HCT116 (cell line): Measurements from ENCODE around the gene NEK1. TPM values are rescaled to one million over a fixed set of nuclear protein-coding genes. Genes with fewer than 3 reads are reported as not detected.

Experiments used
- ATAC-seq: fragments of 200-7000 bp; cut with Tn5 transposase; 2 replicates; pipeline ENCODE4 v1.9.1; 2020; ENCODE audit warnings: mild to moderate bottlenecking, moderate library complexity
- BruUV-seq: library from RNA; stranded (reverse); fragments of 400-500 nt; replicated peaks from 2 replicates; lab custom pipeline; 2021; lab: Mats Ljungman, UMichigan
- CTCF ChIA-PET: fragments of 300-600 bp; sonication (Branson Sonifier 250); formaldehyde crosslinking; loops from one replicate; lab custom pipeline; 2021; ENCODE audit warnings: antibody characterized with exemption; lab: Charles Lee
- POLR2A ChIA-PET: fragments of 300-600, 350-600 bp; sonication (Branson Sonifier 250); formaldehyde crosslinking; loops from one replicate; lab custom pipeline; 2021; ENCODE audit warnings: antibody characterized with exemption; lab: Charles Lee
- RAD21 ChIA-PET, 2 experiments: fragments of 300-600 bp; sonication (Branson Sonifier 250); formaldehyde crosslinking; loops; one replicate each; lab custom pipeline; 2023; ENCODE audit warnings: low total read pairs in 2 of 2; ENCODE audit not compliant: uncharacterized antibody in 2 of 2, unreplicated experiment in 2 of 2, low non-redundant PET in 1 of 2; lab: Charles Lee
- DNase-seq: peaks from one replicate; pipeline ENCODE4 v3.0.0-alpha.2; 2010; ENCODE audit warnings: low read depth, low spot score
- H2AFZ ChIP-seq: fragments of 200-600 bp; shearing (Covaris generic), sonication (generic); 2 replicates; pipeline ENCODE4 v1.6.1; 2017; ENCODE audit warnings: low read depth, mixed run types, mixed read lengths, antibody characterized with exemption, low read length; ENCODE audit not compliant: poor library complexity, severe bottlenecking
- H3K27ac ChIP-seq: 2 replicates; pipeline ENCODE4 v1.5.1; 2012; ENCODE audit warnings: low read depth, low read length
- H3K27me3 ChIP-seq: fragments of 200-600 bp; sonication (generic); 2 replicates; pipeline ENCODE4 v1.6.1; 2016; ENCODE audit warnings: mixed run types, low read length, mixed read lengths; ENCODE audit not compliant: insufficient read depth
- H3K36me3 ChIP-seq, 2 experiments: fragments of 200-500 bp in 1 of 2; fragments of 200-600 bp in 1 of 2; sonication (Bioruptor generic) in 1 of 2; sonication (generic) in 1 of 2; 2 replicates each; pipeline versions ENCODE4 v1.5.1 to v1.6.1; 2014 to 2016; ENCODE audit warnings: low read length in 2 of 2, inconsistent platforms in 1 of 2, mixed read lengths in 1 of 2, mixed run types in 1 of 2; ENCODE audit not compliant: insufficient read depth in 2 of 2, control insufficient read depth in 1 of 2
- H3K4me1 ChIP-seq, 2 experiments: fragments of 200-600 bp in 1 of 2; sonication (generic) in 1 of 2; 2 replicates each; pipeline versions ENCODE4 v1.5.1 to v1.6.1; 2012 to 2017; ENCODE audit warnings: low read length in 2 of 2, inconsistent platforms in 1 of 2, mild to moderate bottlenecking in 1 of 2, mixed read lengths in 1 of 2, mixed run types in 1 of 2, moderate library complexity in 1 of 2; ENCODE audit not compliant: insufficient read depth in 2 of 2, control insufficient read depth in 1 of 2
- H3K4me2 ChIP-seq: fragments of 200-600 bp; sonication (generic); 2 replicates; pipeline ENCODE4 v1.6.1; 2017; ENCODE audit warnings: mixed run types, low read length, mixed read lengths
- H3K4me3 ChIP-seq, 2 experiments: fragments of 200-600 bp in 1 of 2; sonication (generic) in 1 of 2; replicated peaks in 1 of 2; 2 replicates each; pipeline ENCODE4 v1.5.1; 2011 to 2016; ENCODE audit warnings: low read length in 2 of 2, control low read depth in 1 of 2, low read depth in 1 of 2, mild to moderate bottlenecking in 1 of 2, mixed read lengths in 1 of 2, mixed run types in 1 of 2
- H3K79me2 ChIP-seq: fragments of 200-600 bp; sonication (generic); 2 replicates; pipeline ENCODE4 v1.6.1; 2017; ENCODE audit warnings: mild to moderate bottlenecking, mixed run types, low read length, moderate library complexity, mixed read lengths; ENCODE audit not compliant: insufficient read depth
- H3K9ac ChIP-seq: fragments of 200-600 bp; sonication (generic); 2 replicates; pipeline ENCODE4 v1.6.1; 2016; ENCODE audit warnings: low read length, mixed read lengths
- H3K9me2 ChIP-seq: fragments of 200-600 bp; sonication (generic), shearing (Covaris generic); 2 replicates; pipeline ENCODE4 v1.6.1; 2017; ENCODE audit warnings: mixed run types, mild to moderate bottlenecking, moderate library complexity; ENCODE audit not compliant: insufficient read depth
- H3K9me3 ChIP-seq, 2 experiments: fragments of 200-500 bp in 1 of 2; fragments of 200-600 bp in 1 of 2; sonication (Bioruptor generic) in 1 of 2; sonication (generic) in 1 of 2; 2 replicates each; pipeline ENCODE4 v1.6.1; 2014 to 2017; ENCODE audit warnings: low read length in 2 of 2, mixed read lengths in 2 of 2, inconsistent platforms in 1 of 2, low read depth in 1 of 2, mild to moderate bottlenecking in 1 of 2, mixed run types in 1 of 2, moderate library complexity in 1 of 2; ENCODE audit not compliant: control insufficient read depth in 1 of 2, insufficient read depth in 1 of 2
- H4K20me1 ChIP-seq: fragments of 200-600 bp; sonication (generic), shearing (Covaris generic); 2 replicates; pipeline ENCODE4 v1.6.1; 2017; ENCODE audit warnings: mixed run types, mild to moderate bottlenecking, moderate library complexity; ENCODE audit not compliant: insufficient read depth
- CEBPB ChIP-seq: IDR thresholded peaks from 2 replicates; pipeline ENCODE4 v1.6.1; 2012; ENCODE audit warnings: low read depth
- ELF1 ChIP-seq: IDR thresholded peaks from 2 replicates; pipeline ENCODE4 v1.6.1; 2012; ENCODE audit warnings: low read depth, borderline replicate concordance
- EZH2phosphoT487 ChIP-seq: fragments of 200-600 bp; IDR thresholded peaks from 2 replicates; pipeline ENCODE4 v1.6.1; 2018; ENCODE audit warnings: antibody characterized with exemption, borderline replicate concordance
- FOSL1 ChIP-seq: IDR thresholded peaks from 2 replicates; pipeline ENCODE4 v1.6.1; 2012; ENCODE audit warnings: low read depth
- JUND ChIP-seq: IDR thresholded peaks from 2 replicates; pipeline ENCODE4 v1.6.1; 2012
- POLR2AphosphoS5 ChIP-seq: IDR thresholded peaks from 2 replicates; pipeline ENCODE4 v1.6.1; 2011; ENCODE audit warnings: mild to moderate bottlenecking, low read depth, low read length, moderate library complexity
- RAD21 ChIP-seq: IDR thresholded peaks from 2 replicates; pipeline ENCODE4 v1.6.1; 2012; ENCODE audit warnings: low read depth, mild to moderate bottlenecking
- SIN3A ChIP-seq: IDR thresholded peaks from 2 replicates; pipeline ENCODE4 v1.6.1; 2012; ENCODE audit warnings: low read depth
- SP1 ChIP-seq: IDR thresholded peaks from 2 replicates; pipeline ENCODE4 v1.6.1; 2012; ENCODE audit warnings: low read depth
- SRF ChIP-seq: IDR thresholded peaks from 2 replicates; pipeline ENCODE4 v1.6.1; 2012; ENCODE audit warnings: low read depth
- TCF7L2 ChIP-seq: IDR thresholded peaks from 2 replicates; pipeline ENCODE4 v1.7.0; 2011; ENCODE audit warnings: borderline replicate concordance, inconsistent platforms; ENCODE audit not compliant: insufficient read depth, insufficient read length; ENCODE audit errors: extremely low read depth
- ZBTB33 ChIP-seq: IDR thresholded peaks from 2 replicates; pipeline ENCODE4 v1.6.1; 2011; ENCODE audit warnings: mild to moderate bottlenecking, low read length, moderate library complexity; ENCODE audit not compliant: insufficient replicate concordance; ENCODE audit errors: extremely low read depth
- ZNF274 ChIP-seq: fragments of 200-500 bp; sonication (Bioruptor generic); IDR thresholded peaks from 2 replicates; pipeline ENCODE4 v1.6.1; 2014; ENCODE audit warnings: mild to moderate bottlenecking, low read depth, low read length, inconsistent platforms
- intact Hi-C: fragments of 100-400 bp; cut with micrococcal nuclease; formaldehyde crosslinking; loops from 2 replicates; pipeline ENCODE4 v1.10.0; 2022
- total RNA-seq: library from RNA; stranded (reverse); gene quantifications from one replicate; pipeline ENCODE4 v1.2.1, GENCODE V29; 2021; ENCODE audit not compliant: unreplicated experiment
- TF ChIP-seq, protein P1 (sequence below), 3 experiments: fragments of 200-600 bp in 1 of 3; sonication (generic) in 1 of 3; IDR thresholded peaks in 2 of 3; conservative IDR thresholded peaks in 1 of 3; 2 replicates each; pipeline ENCODE4 v1.5.1; 2012 to 2017; ENCODE audit warnings: low read depth in 2 of 3, low read length in 2 of 3, antibody characterized with exemption in 1 of 3, borderline replicate concordance in 1 of 3, control low read depth in 1 of 3, mild to moderate bottlenecking in 1 of 3, mixed read lengths in 1 of 3, mixed run types in 1 of 3, moderate library complexity in 1 of 3; ENCODE audit not compliant: insufficient read depth in 1 of 3

The NEK1 gene
- total RNA-seq, 1 experiment from 2014 or later, result 13.3 TPM

DNA sequence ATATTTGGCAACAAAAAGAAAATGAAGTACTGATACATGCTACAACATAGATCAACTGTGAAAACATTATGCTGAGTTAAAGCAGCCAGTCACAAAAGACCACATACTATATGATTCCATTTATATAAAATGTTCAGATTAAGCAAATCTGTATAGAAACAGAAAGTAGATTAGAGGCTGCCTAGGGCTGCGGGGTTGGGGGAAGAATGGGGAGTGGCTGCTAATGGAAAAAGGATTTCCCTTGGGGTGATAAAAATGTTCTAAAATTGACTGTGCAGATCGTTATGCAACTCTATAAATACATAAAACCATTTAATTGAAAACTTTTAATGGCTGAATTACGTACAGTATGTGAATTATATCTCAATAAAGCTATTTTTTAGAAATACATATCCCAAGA, 46.8 kb downstream of the NEK1 start:
- H3K27ac ChIP-seq, result no peak overlapping the region
- intact Hi-C loops, result loop anchor here (1.0 to 2.0 kb wide), 2 partner anchors 541 to 642 kb away; no protein-coding TSS in a partner anchor
- no peaks in the 10 kb centered on the region for H3K9me3 ChIP-seq
- RAD21 ChIA-PET, result interaction anchor here in 1 of 2 experiments (0.6 kb wide), 1 partner anchor 384 kb away, joined by 3 read pairs; no protein-coding TSS in a partner anchor
- no peak overlapping the region for H3K9ac ChIP-seq
- no peaks in the 10 kb centered on the region for H4K20me1 ChIP-seq
- CTCF ChIA-PET, result interaction anchor here (0.8 to 1.5 kb wide), 7 partner anchors 11 to 555 kb away, joined by 3 to 11 read pairs (median 5); partner anchors contain the start of gene CBR4
- DNase-seq (no peak), ATAC-seq (no peak)
- POLR2A ChIA-PET, result no interaction called here
- no peaks in the 10 kb centered on the region for H3K79me2 ChIP-seq
- H2AFZ ChIP-seq, result no peak overlapping the region
- no peaks in the 10 kb centered on the region for H3K36me3 ChIP-seq
- H3K4me3 ChIP-seq, result no peak overlapping the region
- TF ChIP-seq JUND (no peak), ELF1 (no peak), CEBPB (no peak), ZBTB33 (no peak), POLR2AphosphoS5 (no peak), TCF7L2 (no peak), SIN3A (no peak), SRF (no peak), SP1 (no peak), EZH2phosphoT487 (no peak), FOSL1 (no peak), RAD21 (no peak), ZNF274 (no peak)
- TF ChIP-seq, protein P1, sequence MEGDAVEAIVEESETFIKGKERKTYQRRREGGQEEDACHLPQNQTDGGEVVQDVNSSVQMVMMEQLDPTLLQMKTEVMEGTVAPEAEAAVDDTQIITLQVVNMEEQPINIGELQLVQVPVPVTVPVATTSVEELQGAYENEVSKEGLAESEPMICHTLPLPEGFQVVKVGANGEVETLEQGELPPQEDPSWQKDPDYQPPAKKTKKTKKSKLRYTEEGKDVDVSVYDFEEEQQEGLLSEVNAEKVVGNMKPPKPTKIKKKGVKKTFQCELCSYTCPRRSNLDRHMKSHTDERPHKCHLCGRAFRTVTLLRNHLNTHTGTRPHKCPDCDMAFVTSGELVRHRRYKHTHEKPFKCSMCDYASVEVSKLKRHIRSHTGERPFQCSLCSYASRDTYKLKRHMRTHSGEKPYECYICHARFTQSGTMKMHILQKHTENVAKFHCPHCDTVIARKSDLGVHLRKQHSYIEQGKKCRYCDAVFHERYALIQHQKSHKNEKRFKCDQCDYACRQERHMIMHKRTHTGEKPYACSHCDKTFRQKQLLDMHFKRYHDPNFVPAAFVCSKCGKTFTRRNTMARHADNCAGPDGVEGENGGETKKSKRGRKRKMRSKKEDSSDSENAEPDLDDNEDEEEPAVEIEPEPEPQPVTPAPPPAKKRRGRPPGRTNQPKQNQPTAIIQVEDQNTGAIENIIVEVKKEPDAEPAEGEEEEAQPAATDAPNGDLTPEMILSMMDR (IDR thresholded peaks at IDR 0.05 in 2 of 3, conservative IDR thresholded peaks at IDR 0.05 in 1 of 3; ENCODE audit: borderline replicate concordance in 1 of 3, insufficient read depth in 1 of 3, low read depth in 2 of 3, low read length in 2 of 3), result no peak
- TF ChIP-seq, all 23 proteins: peak for 0
- Histone ChIP-seq H3K27me3 (no peaks in the 10 kb centered on the region), H3K4me2 (no peak overlapping the region), H3K9me2 (no peaks in the 10 kb centered on the region), H3K4me1 (no peaks in the 10 kb centered on the region)
- no TSS peak for BruUV-seq
